Panc1 (cell line): Measurements from ENCODE around the gene GATD1. TPM values are rescaled to one million over a fixed set of nuclear protein-coding genes. Genes with fewer than 3 reads are reported as not detected.

Source experiments
- ATAC-seq: fragments of 200-7000 bp; cut with Tn5 transposase; 2 replicates; pipeline ENCODE4 v1.9.1; 2020; ENCODE audit warnings: mild to moderate bottlenecking, moderate library complexity
- BruUV-seq: library from RNA; stranded (reverse); fragments of 400-500 nt; replicated peaks from 2 replicates; lab custom pipeline; 2021; lab: Mats Ljungman, UMichigan
- CTCF ChIA-PET: fragments of 300-600 bp; sonication (Branson Sonifier 250); formaldehyde crosslinking; loops from one replicate; lab custom pipeline; 2022; ENCODE audit warnings: antibody characterized with exemption; lab: Charles Lee
- POLR2A ChIA-PET: fragments of 300-600 bp; sonication (Branson Sonifier 250); formaldehyde crosslinking; loops from one replicate; lab custom pipeline; 2022; ENCODE audit warnings: antibody characterized with exemption; lab: Charles Lee
- DNase-seq: peaks from one replicate; pipeline ENCODE4 v3.0.0-alpha.2; 2010; ENCODE audit warnings: low read depth, low spot score
- H3K27ac ChIP-seq: 2 replicates; pipeline ENCODE4 v1.5.1; 2011; ENCODE audit warnings: mild to moderate bottlenecking, low read length, inconsistent platforms
- H3K27me3 ChIP-seq: fragments of 200-500 bp; sonication (Bioruptor generic); 2 replicates; pipeline ENCODE4 v1.6.0; 2014; ENCODE audit warnings: low read length, inconsistent platforms; ENCODE audit not compliant: control insufficient read depth, insufficient read depth
- H3K36me3 ChIP-seq: fragments of 200-500 bp; sonication (Bioruptor generic); 2 replicates; pipeline ENCODE4 v1.5.1; 2014; ENCODE audit warnings: inconsistent platforms, mild to moderate bottlenecking, low read length, moderate library complexity; ENCODE audit not compliant: control insufficient read depth, insufficient read depth
- H3K4me1 ChIP-seq: 2 replicates; pipeline ENCODE4 v1.5.1; 2011; ENCODE audit warnings: inconsistent platforms, mild to moderate bottlenecking, low read length, moderate library complexity; ENCODE audit not compliant: control insufficient read depth, insufficient read depth
- H3K4me3 ChIP-seq, 2 experiments: 2 replicates each; pipeline ENCODE4 v1.5.1; 2011 to 2012; ENCODE audit warnings: low read depth in 2 of 2, low read length in 2 of 2, mild to moderate bottlenecking in 2 of 2, inconsistent platforms in 1 of 2, moderate library complexity in 1 of 2
- H3K9me3 ChIP-seq: fragments of 200-500 bp; sonication (Bioruptor generic); 2 replicates; pipeline ENCODE4 v1.5.1; 2014; ENCODE audit warnings: low read depth, mild to moderate bottlenecking, inconsistent platforms, low read length, moderate library complexity; ENCODE audit not compliant: control insufficient read depth, insufficient read depth
- POLR2AphosphoS5 ChIP-seq: IDR thresholded peaks from 2 replicates; pipeline ENCODE4 v1.6.1; 2012; ENCODE audit warnings: mild to moderate bottlenecking, low read depth, low read length, moderate library complexity
- REST ChIP-seq, 2 experiments: IDR thresholded peaks; 2 replicates each; pipeline ENCODE4 v1.6.1; 2011 to 2012; ENCODE audit warnings: low read depth in 2 of 2, control low read depth in 1 of 2, low read length in 1 of 2, mild to moderate bottlenecking in 1 of 2, moderate library complexity in 1 of 2; ENCODE audit not compliant: insufficient read depth in 1 of 2
- SIN3A ChIP-seq: IDR thresholded peaks from 2 replicates; pipeline ENCODE4 v1.6.1; 2012; ENCODE audit warnings: low read depth, mild to moderate bottlenecking, low read length, moderate library complexity, borderline replicate concordance; ENCODE audit not compliant: insufficient read depth
- TCF7L2 ChIP-seq: IDR thresholded peaks from 2 replicates; pipeline ENCODE4 v1.6.1; 2011; ENCODE audit warnings: mild to moderate bottlenecking, low read depth, low read length, inconsistent platforms
- in situ Hi-C: cut with HindIII; loops from 2 replicates; pipeline ENCODE4 v1.10.0; 2016; ENCODE audit warnings: low sequenced_read_pairs, low pct_unique_long_range_greater_than_20kb
- intact Hi-C: fragments of 100-400 bp; cut with micrococcal nuclease; formaldehyde crosslinking; loops from one replicate; pipeline ENCODE4 v1.10.0; 2022; ENCODE audit not compliant: unreplicated experiment
- total RNA-seq: library from RNA; stranded (reverse); gene quantifications from one replicate; pipeline ENCODE4 v1.2.1, GENCODE V29; 2021; ENCODE audit not compliant: unreplicated experiment
- TF ChIP-seq, protein P1 (sequence below): fragments of 450-650 bp; IDR thresholded peaks from 2 replicates; pipeline ENCODE4 v1.5.1; 2017; ENCODE audit warnings: mild to moderate bottlenecking

Gene GATD1
- total RNA-seq, 1 experiment from 2014 or later, result 229 TPM

GRCh38 chr11:766106-766935 is 11.0 kb downstream of the GATD1 start:
- CTCF ChIA-PET, result interaction anchor here (0.6 to 1.2 kb wide), 2 partner anchors 61 to 271 kb away, joined by 5 to 14 read pairs; no protein-coding TSS in a partner anchor
- POLR2A ChIA-PET, result interaction anchor here (0.6 kb wide), 1 partner anchor 9 kb away, joined by 4 read pairs; no protein-coding TSS in a partner anchor
- H3K4me1 ChIP-seq, result peaks cover 28% of the 10 kb centered on the region
- peak overlapping the region; percentile 39 for H3K27ac ChIP-seq
- no TSS peak for BruUV-seq
- ATAC-seq (0 out of 2 replicates have a peak, but pooled peaks have one; percentile 6), DNase-seq (no peak)
- intact Hi-C loops, result no loop called here
- TF ChIP-seq SIN3A (no peak), TCF7L2 (no peak), POLR2AphosphoS5 (peak; percentile 36; the same call in 1 of the 2 replicates), REST (IDR thresholded peaks at IDR 0.05; ENCODE audit: insufficient read depth in 1 of 2, low read depth in 2 of 2, low read length in 1 of 2) (no peak)
- no peaks in the 10 kb centered on the region for H3K9me3 ChIP-seq
- no peak overlapping the region for H3K4me3 ChIP-seq
- H3K27me3 ChIP-seq, result no peaks in the 10 kb centered on the region
- H3K36me3 ChIP-seq, result peaks cover 6% of the 10 kb centered on the region; the same call in 1 of the 2 replicates
- in situ Hi-C loops, result no loop called here

GRCh38 chr11:765802-766091 is 11.5 kb downstream of the GATD1 start:
- DNase-seq, result no peak
- H3K9me3 ChIP-seq, result no peaks in the 10 kb centered on the region
- intact Hi-C loops, result loop anchor here (2.0 kb wide), 1 partner anchor 69 kb away; no protein-coding TSS in a partner anchor
- TF ChIP-seq TCF7L2 (no peak), REST (IDR thresholded peaks at IDR 0.05; ENCODE audit: insufficient read depth in 1 of 2, low read depth in 2 of 2, low read length in 1 of 2) (no peak), POLR2AphosphoS5 (no peak), SIN3A (no peak)
- TF ChIP-seq, protein P1, sequence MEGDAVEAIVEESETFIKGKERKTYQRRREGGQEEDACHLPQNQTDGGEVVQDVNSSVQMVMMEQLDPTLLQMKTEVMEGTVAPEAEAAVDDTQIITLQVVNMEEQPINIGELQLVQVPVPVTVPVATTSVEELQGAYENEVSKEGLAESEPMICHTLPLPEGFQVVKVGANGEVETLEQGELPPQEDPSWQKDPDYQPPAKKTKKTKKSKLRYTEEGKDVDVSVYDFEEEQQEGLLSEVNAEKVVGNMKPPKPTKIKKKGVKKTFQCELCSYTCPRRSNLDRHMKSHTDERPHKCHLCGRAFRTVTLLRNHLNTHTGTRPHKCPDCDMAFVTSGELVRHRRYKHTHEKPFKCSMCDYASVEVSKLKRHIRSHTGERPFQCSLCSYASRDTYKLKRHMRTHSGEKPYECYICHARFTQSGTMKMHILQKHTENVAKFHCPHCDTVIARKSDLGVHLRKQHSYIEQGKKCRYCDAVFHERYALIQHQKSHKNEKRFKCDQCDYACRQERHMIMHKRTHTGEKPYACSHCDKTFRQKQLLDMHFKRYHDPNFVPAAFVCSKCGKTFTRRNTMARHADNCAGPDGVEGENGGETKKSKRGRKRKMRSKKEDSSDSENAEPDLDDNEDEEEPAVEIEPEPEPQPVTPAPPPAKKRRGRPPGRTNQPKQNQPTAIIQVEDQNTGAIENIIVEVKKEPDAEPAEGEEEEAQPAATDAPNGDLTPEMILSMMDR, result no peak
- ATAC-seq, result no peak
- H3K36me3 ChIP-seq, result peaks cover 6% of the 10 kb centered on the region; the same call in 1 of the 2 replicates
- BruUV-seq, result no TSS peak
- POLR2A ChIA-PET, result no interaction called here
- in situ Hi-C loops, result no loop called here
- peaks cover 25% of the 10 kb centered on the region for H3K4me1 ChIP-seq
- H3K4me3 ChIP-seq, result no peak overlapping the region
- H3K27ac ChIP-seq, result peak overlapping the region; percentile 39
- H3K27me3 ChIP-seq, result no peaks in the 10 kb centered on the region
- CTCF ChIA-PET, result interaction anchor here (1.2 kb wide), 1 partner anchor 61 kb away, joined by 5 read pairs; no protein-coding TSS in a partner anchor
